ENCODE measurements around the gene ZNF266. TPM values are rescaled to one million over a fixed set of nuclear protein-coding genes. Genes with fewer than 3 reads are reported as not detected.

Gene ZNF266
- 8.1 and 9.3 TPM in 2 replicates for total RNA-seq (2014; rRNA removed; shearing (Covaris generic))
- polyA plus RNA-seq (2015; cell fraction: cytosol; rRNA removed) = 5.0 and 6.3 TPM in 2 replicates
- 45.4 and 47.3 TPM in 2 replicates for polyA plus RNA-seq (2015; cell fraction: nucleus; rRNA removed)

DNA sequence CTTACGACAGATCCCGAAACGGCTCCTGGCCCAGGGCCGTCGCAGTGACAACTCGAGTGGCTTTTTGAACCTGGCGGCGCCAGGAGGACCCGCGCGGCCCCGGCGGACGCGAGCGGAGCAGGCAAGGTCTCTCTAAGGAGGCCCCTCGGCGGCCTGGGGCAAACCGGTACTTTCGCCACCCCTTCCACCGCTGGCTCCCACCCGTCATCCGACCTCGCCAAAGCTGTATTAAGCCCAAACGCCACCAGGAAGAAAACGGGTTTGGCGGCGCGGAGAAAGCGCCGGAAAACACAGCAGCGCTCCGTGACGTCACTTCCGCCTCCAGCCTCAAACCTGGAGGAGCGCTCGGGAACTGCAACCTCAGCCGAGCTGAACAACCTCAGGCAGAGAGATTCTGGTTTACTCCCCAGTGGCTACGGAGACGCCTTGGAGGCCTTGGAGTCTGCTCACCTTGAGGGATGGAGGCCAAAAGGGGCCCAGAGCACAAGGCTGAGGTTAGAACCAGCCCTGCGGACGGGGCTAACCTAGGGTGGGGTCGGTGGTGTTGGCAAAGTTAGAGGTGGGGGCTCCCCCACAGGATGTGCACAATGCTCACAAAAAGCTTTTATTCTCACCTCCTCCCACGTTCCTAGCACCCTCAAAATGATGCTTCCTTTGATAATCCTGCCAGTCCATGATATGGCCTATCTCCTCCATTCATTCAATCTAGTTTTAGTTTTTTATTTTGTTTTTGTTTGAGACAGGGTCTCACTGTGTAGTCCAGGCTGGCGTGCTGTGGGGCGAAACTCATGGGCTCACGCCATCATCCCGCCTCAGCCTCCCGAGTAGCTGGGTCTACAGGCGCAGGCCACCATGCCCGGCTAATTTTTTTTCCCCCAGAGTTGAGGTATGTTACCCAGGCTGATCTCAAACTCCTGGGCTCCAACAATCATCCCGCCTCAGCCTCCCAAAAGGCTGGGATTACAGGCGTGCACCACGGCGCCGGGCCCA is at the start of gene ZNF266:
ZNF266 (minus strand) TSS at position 295 of the 990 bp plus-strand sequence. CDS start 15,484 bp downstream, outside the sequence.
- DNase-seq (ENCODE audit: low read depth) = peak; percentile 85

DNA sequence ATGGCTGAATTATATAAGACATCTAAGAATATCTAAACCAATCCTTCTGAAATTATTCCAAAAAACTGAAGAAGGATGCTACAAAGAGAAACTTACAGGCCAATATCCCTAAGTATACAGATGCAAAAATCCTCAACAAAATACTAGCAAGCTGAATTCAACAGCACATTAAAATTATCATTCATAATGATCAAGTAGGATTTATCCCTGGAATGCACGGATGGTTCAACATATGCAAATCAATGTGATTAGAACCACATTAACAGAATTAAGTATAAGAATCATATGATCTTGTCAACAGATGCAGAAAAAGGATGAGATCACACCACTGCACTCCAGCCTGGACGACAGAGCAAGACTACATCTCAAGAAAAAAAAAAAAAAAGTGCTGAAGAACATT is 49.8 kb upstream of the ZNF266 start:
- DNase-seq (ENCODE audit: low read depth) = no peak

- no peak for DNase-seq (ENCODE audit: low read depth)
Observed at GRCh38 chr19:9474975-9475374, 39.6 kb upstream of the ZNF266 start.

DNA sequence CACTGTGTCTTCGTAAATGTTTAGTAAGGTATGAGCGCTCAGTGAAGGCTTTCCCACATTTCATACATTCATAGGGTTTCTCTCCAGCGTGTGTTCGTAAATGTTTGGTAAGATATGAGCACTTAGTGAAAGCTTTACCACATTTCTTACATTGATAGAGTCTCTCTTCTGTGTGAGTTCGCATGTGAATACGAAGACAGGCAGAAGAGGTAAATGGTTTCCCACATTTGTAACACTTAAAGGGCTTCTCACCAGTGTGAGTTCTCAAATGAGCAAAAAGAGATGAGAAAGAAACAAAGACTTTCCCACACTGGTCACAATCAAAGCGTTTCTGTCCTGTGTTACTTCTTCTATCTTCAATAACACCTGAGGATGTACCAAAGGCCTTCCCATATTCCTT is 31.8 kb upstream of the ZNF266 start:
- no peak for DNase-seq (ENCODE audit: low read depth)

GRCh38 chr19:9461938-9462337 is 26.6 kb upstream of the ZNF266 start:
- DNase-seq (ENCODE audit: low read depth) = no peak

DNA sequence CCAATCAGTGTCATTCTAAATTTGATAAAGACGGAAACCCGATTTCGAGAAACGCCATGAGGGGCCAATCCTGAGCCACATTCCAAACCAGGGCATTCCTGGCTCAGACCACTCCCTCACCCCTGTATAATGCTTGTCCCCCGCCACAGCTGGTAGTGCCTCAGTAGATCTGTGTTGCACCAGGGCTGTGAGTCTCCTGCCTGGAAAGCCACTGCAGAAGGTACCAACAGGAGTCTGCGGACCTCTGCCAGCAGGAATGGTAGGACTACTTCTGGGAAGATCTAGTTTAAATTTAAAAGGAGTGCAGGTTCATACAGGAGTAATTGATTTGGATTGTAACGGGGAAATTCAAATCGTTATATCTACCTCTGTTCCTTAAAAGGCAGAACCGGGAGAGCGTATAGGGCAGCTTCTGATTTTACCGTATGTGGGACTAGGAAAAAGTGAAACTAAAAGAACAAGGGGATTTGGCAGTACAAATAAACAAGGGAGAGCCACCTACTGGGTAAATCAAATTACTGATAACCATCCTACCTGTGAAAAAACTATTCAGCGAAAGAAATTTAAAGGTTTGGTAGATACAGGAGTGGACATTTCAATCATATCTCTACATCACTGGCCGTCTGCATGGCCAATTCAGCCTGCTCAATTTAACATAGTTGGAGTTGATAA is 20.8 kb upstream of the ZNF266 start:
- peak; percentile 42 for DNase-seq (ENCODE audit: low read depth)

DNA sequence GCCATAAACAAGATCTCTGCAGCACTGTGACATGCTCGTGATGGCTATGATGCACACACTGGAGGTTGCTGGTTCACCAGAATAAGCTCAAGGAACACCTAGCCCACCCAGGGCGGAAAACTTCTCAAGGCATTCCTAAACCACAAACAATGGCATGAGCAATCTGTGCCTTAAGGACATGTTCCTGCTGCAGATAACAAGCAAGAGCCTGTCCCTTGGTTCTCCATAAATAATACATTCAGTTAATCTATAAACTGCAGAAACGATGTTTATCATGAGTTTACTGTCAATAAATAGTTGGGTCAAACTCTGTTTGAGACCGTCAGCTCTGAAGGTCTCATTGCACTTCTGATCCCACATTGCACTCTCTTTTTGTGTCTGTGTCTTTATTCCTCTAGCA is 18.6 kb upstream of the ZNF266 start:
- no peak for DNase-seq (ENCODE audit: low read depth)

DNA sequence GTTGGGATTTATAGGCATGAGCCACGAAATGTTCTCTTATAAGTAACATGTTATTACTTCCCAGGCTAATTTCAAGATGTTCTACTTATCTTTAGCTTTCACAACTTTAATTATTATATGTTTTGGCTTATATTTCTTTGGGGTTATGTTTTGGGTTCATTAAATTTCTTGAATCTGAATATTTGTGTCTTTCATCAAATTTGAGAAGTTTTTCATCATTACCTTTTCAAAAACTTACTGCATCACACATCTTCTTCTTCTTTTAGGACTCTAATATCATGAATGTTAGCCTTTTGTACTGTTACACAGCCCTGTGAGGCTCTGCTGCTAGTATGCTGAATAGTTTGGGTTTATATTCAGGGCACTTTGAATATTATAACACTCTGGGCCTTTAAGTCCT is 9.7 kb upstream of the ZNF266 start:
- no peak for DNase-seq (ENCODE audit: low read depth)

GRCh38 chr19:9436358-9436757 is 985 bp upstream of the ZNF266 start:
- DNase-seq (ENCODE audit: low read depth) = no peak

DNA sequence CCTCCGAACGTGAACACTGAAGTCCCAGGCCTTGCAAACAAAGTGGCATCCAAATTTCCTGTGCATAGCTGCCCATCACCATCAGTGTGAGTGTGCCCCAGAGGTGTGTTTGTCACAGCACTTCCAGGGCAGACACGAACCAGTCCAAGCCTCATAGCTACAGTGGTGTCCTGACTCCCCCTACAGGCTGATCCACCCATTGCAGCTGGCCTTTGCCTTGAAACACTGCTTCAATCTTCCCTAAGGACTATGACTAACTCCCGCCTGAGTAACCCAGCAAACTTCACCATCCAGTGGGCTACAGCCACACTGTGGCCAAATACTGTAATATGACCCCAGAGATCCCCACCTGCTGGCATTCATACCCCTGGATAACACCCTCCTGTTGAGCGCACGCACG is 3.9 kb downstream of the ZNF266 start:
- peak; percentile 10 for DNase-seq (ENCODE audit: low read depth)

- DNase-seq (ENCODE audit: low read depth) = no peak
Observed at GRCh38 chr19:9430444-9430843, 4.9 kb downstream of the ZNF266 start.

DNA sequence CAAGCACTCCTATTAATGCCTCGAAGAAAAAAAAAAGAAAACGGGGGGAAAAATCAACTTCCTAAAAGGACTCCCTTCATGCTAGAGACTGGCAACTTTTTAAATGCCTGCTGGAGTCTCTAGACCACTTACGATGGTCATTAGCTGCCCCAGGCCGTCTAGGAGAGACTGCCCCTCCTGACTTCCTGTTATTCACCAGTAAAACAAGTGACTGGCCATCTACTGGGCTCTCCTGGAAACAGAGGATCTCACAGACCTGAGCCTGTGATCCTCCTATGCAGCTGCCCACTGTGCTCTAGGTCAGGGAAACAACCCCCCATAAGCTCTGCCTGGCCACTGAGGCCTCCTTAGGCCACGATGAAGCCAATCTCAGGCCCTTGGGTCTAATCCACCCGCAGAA is 7.4 kb downstream of the ZNF266 start:
- DNase-seq (ENCODE audit: low read depth) = no peak

- no peak for DNase-seq (ENCODE audit: low read depth)
Observed at GRCh38 chr19:9413240-9413954, 22.0 kb downstream of the ZNF266 start.

- DNase-seq (ENCODE audit: low read depth) = peak; percentile 30
Observed at GRCh38 chr19:9407827-9408226, 27.5 kb downstream of the ZNF266 start.

DNA sequence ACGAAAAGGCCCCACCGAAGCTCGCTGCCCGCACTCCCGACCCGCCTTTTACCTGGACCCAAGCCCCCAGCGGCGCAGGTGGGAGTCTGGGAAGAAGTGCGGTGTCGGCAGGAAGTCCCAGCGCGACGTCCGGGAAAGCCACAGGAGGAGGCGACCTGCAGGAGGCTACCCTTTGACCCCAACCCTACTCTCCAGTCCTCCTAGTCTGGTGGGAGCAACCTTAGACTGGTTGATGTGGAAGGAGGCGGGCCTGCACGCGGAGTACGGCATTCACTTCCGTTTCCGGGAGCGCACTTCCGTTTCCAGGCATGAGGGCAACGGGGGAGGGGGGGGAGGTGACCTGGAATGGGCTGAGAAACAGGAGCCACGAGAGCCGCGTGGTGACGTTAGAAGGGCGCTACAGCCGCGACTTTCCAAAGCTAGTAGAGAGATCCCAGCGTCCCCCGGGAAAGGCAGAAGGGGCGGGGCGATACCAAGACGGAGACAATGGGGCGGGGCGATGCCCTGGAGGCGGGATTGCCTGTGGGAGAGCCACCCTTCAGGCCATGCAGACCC is 28.5 kb downstream of the ZNF266 start:
- peak; percentile 90 for DNase-seq (ENCODE audit: low read depth)

DNA sequence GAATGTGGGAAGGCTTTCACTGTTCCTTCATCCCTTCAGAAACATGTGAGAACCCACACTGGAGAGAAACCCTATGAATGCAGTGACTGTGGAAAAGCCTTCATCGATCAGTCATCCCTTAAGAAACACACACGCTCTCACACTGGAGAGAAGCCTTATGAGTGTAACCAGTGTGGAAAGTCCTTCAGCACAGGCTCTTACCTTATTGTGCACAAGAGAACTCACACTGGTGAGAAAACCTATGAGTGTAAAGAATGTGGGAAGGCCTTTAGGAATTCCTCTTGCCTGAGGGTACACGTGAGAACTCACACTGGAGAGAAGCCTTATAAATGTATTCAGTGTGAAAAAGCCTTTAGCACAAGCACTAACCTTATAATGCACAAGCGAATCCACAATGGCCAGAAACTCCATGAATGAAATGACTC is 54.0 kb downstream of the ZNF266 start:
- no peak for DNase-seq (ENCODE audit: low read depth)

DNA sequence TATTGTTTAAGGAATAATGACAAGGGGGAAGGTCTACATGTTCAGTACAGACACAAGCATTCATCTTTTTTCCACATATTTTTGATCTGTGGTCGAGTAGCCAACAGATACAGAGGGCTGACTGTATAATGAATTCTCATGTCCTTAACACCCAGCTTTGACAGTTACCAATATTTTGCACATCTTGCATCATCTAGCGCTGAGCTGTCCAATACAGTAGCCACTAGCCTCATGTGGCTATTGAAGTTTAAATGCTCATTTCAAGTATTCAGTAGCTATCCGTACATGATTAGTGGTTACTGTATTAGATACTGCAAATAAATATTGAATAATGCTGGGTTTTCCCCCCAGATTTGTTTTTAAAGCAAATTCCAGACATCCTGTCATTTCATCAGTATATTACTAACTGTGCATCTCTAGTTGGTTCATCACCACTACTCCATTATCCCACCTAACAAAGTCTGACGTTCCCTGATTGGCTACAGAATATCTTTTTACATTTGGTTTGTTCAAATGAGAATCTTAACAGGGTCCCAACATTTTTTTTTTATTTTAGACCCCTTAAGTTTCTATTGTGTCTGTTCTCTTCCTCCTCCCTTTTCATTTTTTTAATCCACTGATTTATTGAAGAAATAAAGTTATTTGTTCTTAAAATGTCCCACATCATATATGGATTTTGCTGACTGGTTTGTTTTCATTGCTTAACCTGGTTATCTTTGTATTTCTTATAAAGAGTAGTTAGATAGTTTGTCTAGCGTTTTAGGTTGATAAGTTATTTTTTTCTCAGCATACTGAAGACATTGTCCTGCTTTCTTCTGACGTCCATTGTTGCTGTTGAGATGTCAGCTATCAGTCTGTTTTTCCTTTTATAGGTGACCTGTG is 64.4 kb downstream of the ZNF266 start:
- DNase-seq (ENCODE audit: low read depth) = no peak

DNA sequence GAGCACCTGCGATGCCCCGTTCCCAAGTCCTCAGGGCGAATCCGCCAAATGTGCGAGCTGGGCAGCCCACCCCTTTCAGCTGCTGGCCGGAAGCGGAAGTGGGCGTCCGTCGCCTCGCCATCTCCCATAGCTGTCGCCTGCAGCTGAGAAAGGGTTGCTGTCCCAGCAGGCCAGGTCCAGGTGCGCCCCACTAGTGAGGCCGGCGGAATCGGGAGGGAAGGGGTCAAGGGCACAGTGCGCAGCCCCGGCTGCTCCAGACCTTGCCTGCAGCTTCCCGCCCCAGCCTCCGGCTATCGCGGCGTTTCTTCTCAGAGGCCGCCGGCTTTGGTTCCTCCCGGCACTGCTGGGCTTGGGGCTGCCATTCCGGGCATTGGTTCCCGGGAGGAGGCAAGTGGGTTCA is 72.5 kb downstream of the ZNF266 start, which contains the start of gene ZNF177:
ZNF177 (plus strand) TSS at position 109 of the 400 bp plus-strand sequence. CDS start 15,299 bp downstream, outside the sequence.
- DNase-seq (ENCODE audit: low read depth) = no peak

Data from HT1080 (cell line).